Measurements from ENCODE around the gene EHD4. TPM values are rescaled to one million over a fixed set of nuclear protein-coding genes. Genes with fewer than 3 reads are reported as not detected.

Gene EHD4
- total and polyA plus RNA-seq, 12 donors: 23.4 to 62.7 (median 43.2) TPM

DNA sequence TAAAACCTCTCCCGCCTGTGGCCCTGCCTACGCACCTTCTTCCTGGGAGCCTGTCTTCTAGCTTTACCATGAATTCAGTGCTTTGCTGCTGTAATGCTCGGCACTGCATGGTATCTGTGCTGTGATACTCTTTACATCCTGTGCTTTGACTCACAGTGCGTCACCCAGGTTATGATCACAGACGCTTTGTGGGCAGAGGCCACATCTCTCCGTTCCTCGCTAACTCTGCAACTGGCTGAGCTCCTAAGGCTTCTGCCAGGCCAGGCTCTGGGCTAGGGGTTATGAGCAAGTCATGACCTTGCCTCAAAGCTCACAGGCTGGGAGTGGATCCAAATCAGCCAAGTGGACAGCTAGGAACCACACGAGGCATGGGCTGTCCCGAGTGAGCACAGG lies 101.7 kb downstream of the EHD4 start:
- Histone ChIP-seq H3K4me3 (no peak overlapping the region), H3K9me3 (no peaks in the 10 kb centered on the region), H3K27me3 (no peaks in the 10 kb centered on the region), H3K4me1 (peaks cover 0 to 8% (median 4%) of the 10 kb centered on the region in 9 donors), H3K36me3 (peaks cover 0 to 10% (median 0%) of the 10 kb centered on the region in 9 donors), H3K27ac (no peak overlapping the region)
- intact Hi-C loops (cut with DNase I): no loop called here
- 63 to 66% methylated on average over 9 of the region's 9 CpGs for WGBS, 2 donors
- peak in 5 of 8 donors; percentile 34 to 60 (median 49) for ATAC-seq
- no peak for DNase-seq
- TF ChIP-seq, protein P1, sequence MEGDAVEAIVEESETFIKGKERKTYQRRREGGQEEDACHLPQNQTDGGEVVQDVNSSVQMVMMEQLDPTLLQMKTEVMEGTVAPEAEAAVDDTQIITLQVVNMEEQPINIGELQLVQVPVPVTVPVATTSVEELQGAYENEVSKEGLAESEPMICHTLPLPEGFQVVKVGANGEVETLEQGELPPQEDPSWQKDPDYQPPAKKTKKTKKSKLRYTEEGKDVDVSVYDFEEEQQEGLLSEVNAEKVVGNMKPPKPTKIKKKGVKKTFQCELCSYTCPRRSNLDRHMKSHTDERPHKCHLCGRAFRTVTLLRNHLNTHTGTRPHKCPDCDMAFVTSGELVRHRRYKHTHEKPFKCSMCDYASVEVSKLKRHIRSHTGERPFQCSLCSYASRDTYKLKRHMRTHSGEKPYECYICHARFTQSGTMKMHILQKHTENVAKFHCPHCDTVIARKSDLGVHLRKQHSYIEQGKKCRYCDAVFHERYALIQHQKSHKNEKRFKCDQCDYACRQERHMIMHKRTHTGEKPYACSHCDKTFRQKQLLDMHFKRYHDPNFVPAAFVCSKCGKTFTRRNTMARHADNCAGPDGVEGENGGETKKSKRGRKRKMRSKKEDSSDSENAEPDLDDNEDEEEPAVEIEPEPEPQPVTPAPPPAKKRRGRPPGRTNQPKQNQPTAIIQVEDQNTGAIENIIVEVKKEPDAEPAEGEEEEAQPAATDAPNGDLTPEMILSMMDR (IDR thresholded peaks at IDR 0.05): no peak

DNA sequence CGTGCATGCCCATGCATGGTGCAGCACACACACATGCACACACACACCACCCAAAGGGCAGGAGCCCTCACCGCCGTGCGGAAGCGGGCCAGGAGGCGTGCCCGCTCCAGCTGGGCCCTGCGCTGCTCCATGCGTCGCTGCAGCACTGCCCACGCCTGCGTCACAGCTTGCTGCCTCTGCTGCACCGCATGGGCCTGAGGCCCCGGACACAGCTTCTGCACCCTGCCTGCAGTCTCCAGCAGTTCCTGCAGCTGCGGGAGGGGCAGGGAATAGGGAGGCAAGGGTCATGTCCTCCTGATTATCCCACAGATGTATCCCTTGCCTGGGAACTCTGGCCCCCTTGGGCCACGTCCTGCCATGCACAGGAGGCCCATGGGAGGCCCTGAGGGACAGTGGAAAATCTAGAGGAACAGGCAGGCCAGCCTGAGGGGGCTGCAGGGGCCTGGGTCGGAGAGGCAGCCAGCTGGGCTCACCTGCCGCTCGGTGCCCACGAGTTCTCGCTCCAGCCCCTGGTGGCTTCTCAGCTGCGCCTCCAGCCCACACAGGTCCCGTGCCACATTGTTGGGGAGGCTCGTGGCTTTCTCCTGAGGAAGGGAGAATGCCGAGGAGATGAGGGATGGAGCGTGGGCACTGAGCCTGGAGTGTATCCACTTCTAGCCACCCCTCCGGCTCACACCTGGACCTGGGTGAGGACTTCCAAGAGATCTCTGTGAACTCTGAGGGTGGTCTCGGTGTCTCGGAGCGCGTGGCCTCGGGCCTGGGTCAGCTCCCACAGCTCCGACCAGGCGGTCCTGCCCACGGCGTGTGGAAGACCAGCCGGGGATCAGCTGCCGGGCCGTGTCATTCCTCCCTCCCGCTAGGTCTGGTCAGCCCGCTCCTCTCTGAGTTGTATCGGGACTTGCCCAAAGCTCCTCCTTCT lies 102.3 kb downstream of the EHD4 start:
- H3K27me3 ChIP-seq: no peaks in the 10 kb centered on the region
- no peak overlapping the region for H3K27ac ChIP-seq
- peaks cover 0 to 8% (median 4%) of the 10 kb centered on the region in 9 donors for H3K4me1 ChIP-seq
- DNase-seq: no peak
- intact Hi-C loops (cut with DNase I): no loop called here
- WGBS, 2 donors: 87 to 91% methylated on average over 42 of the region's 42 CpGs
- H3K4me3 ChIP-seq: no peak overlapping the region
- TF ChIP-seq, protein P1 (IDR thresholded peaks at IDR 0.05): no peak
- no peak for ATAC-seq
- peaks cover 0 to 10% (median 0%) of the 10 kb centered on the region in 9 donors for H3K36me3 ChIP-seq
- no peaks in the 10 kb centered on the region for H3K9me3 ChIP-seq

DNA sequence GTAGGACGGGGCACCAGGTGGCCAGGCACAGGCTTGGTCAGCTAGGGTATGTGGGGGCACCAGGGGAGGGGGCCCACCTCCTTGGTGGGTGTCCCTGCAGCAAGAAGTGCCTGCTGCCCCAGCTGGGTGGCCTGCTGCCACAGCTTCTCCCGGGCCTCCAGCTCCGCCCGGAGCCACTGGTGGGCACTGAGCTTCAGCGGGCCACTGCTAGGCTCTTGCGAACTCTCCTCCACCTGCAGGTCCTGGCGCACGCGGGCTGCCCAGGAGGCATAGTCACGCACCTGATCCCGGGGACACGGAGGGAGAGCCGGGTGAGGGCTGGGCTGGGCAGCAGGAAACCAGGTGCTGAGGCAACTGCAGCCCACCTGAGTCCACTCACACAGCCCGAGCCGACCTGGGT lies 104.0 kb downstream of the EHD4 start:
- 98% methylated on average over 15 of the region's 15 CpGs for WGBS, 2 donors

DNA sequence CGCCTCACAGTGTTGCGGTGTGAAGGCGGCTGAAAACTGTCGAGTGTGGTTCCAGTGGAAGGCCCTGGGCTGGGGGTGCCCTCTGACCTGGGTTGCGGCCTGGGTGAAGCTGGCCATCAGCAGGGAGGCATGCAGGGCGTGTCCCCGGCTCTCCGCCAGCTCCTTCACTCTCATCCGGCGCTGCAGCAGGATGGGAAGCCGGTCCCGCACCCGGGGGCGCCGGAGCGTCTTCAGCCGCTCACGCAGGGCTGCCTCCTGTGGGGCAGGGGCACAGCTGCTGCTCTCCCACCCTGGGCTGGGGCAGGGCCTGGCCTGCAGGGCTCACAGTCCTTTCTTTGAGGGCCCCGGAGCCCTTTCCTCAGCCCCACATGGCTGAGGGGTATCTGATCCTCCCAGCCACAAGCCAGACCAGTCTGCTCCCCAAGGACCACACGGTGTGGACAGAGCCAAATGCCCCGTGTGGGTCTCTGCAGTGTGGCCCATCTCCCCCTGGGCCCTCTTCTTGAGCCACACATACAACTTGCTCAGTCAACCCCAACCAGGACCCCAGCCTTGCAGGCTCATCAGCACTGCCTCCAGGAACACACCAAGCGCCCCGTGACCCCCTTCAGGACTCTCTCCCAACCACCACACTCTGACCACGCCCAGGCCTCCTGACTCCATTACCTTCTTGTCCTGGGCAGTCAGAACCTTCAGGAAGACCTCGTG lies 105.3 kb downstream of the EHD4 start:
- Histone ChIP-seq H3K36me3 (peaks cover 0 to 10% (median 0%) of the 10 kb centered on the region in 9 donors), H3K4me1 (peaks cover 0 to 8% (median 4%) of the 10 kb centered on the region in 9 donors), H3K27me3 (no peaks in the 10 kb centered on the region), H3K27ac (no peak overlapping the region), H3K9me3 (no peaks in the 10 kb centered on the region), H3K4me3 (no peak overlapping the region)
- DNase-seq (no peak), ATAC-seq (no peak)
- WGBS, 2 donors: 89% methylated on average over 25 of the region's 25 CpGs
- intact Hi-C loops (cut with DNase I): no loop called here
- TF ChIP-seq, protein P1 (IDR thresholded peaks at IDR 0.05): no peak

More for the DNA sequence above, 104.0 kb downstream of the EHD4 start:
- Histone ChIP-seq H3K9me3 (no peaks in the 10 kb centered on the region), H3K4me1 (peaks cover 0 to 8% (median 4%) of the 10 kb centered on the region in 9 donors), H3K27ac (no peak overlapping the region), H3K4me3 (no peak overlapping the region), H3K27me3 (no peaks in the 10 kb centered on the region), H3K36me3 (peaks cover 0 to 10% (median 0%) of the 10 kb centered on the region in 9 donors)
- ATAC-seq: no peak
- intact Hi-C loops (cut with DNase I): no loop called here
- no peak for DNase-seq
- TF ChIP-seq, protein P1 (IDR thresholded peaks at IDR 0.05): no peak
